ENCODE data around the gene PAK5. TPM values are rescaled to one million over a fixed set of nuclear protein-coding genes. Genes with fewer than 3 reads are reported as not detected.

Gene PAK5
- total RNA-seq, 1 experiment from 2014 or later, result not detected

DNA sequence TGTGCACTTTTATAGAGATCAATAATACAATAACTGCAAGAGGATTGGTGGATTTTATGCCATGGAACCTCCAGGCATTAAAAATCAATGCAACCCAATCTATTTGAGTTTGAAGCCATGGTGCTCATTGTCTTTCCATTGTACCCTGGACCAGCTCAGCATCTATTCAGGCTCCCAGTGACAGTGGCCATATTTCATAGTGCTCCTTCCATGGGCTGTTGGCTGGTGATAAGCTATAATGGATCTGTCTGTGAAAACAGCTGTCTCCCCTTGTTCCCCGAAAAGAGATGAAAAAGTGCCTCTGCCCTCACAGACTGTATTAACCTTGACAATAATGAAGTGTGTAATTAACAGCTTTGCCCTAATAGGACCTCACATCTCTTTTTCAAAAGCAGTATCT, 250.2 kb downstream of the PAK5 start:
- no peaks in the 10 kb centered on the region for H3K36me3 ChIP-seq (ENCODE audit: low read depth)
- no TSS peak for BruUV-seq (replicated peaks)
- H2AFZ ChIP-seq, result no peak overlapping the region
- no peaks in the 10 kb centered on the region; the same call in 1 of the 2 replicates for H3F3A ChIP-seq (ENCODE audit: insufficient read depth, low read depth)
- no peak overlapping the region for H3K4me2 ChIP-seq
- H3K27ac ChIP-seq, result no peak overlapping the region
- H3K27me3 ChIP-seq (ENCODE audit: insufficient read depth, low read depth), result no peaks in the 10 kb centered on the region
- ChIA-PET POLR2A (ENCODE audit: unreplicated experiment) (no interaction called here), CTCF (no interaction called here)
- no peak overlapping the region for H3K4me3 ChIP-seq
- no peak for DNase-seq
- no peaks in the 10 kb centered on the region for H4K20me1 ChIP-seq (ENCODE audit: insufficient read depth)
- no peaks in the 10 kb centered on the region for H3K9me3 ChIP-seq (ENCODE audit: insufficient read depth, low read depth)
- no peaks in the 10 kb centered on the region for H3K9me2 ChIP-seq (ENCODE audit: insufficient read depth)
- H3K79me2 ChIP-seq (ENCODE audit: low read depth), result no peaks in the 10 kb centered on the region
- TF ChIP-seq, protein P1, sequence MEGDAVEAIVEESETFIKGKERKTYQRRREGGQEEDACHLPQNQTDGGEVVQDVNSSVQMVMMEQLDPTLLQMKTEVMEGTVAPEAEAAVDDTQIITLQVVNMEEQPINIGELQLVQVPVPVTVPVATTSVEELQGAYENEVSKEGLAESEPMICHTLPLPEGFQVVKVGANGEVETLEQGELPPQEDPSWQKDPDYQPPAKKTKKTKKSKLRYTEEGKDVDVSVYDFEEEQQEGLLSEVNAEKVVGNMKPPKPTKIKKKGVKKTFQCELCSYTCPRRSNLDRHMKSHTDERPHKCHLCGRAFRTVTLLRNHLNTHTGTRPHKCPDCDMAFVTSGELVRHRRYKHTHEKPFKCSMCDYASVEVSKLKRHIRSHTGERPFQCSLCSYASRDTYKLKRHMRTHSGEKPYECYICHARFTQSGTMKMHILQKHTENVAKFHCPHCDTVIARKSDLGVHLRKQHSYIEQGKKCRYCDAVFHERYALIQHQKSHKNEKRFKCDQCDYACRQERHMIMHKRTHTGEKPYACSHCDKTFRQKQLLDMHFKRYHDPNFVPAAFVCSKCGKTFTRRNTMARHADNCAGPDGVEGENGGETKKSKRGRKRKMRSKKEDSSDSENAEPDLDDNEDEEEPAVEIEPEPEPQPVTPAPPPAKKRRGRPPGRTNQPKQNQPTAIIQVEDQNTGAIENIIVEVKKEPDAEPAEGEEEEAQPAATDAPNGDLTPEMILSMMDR (conservative IDR thresholded peaks at IDR 0.05), result no peak
- no peak for TF ChIP-seq EZH2 (IDR thresholded peaks at IDR 0.05; ENCODE audit: low read depth)
- H3K4me1 ChIP-seq (replicated peaks; ENCODE audit: insufficient read depth), result peaks cover 14% of the 10 kb centered on the region
- intact Hi-C loops (cut with micrococcal nuclease; ENCODE audit: unreplicated experiment), result no loop called here

DNA sequence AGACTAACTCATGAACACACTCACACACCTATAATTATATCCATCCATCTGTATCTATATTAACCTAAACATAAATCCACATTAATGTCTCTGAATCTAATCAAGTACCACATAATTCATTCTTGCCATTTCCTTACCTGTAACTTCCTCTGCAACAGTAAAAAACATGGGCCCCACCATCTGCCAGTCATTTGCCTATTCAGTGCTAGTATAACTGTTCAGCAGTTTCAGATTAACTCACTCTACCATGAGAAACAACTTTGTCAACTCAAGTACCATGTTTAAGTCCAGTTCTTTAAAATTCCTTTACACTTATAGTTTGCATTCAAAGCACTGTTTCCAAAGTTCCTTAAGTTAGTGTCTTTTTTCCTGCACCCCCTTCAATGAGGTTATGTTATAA, 255.7 kb downstream of the PAK5 start:
- DNase-seq, result no peak
- Histone ChIP-seq H3K27ac (no peak overlapping the region), H3K4me1 (replicated peaks; ENCODE audit: insufficient read depth) (no peaks in the 10 kb centered on the region), H3K4me2 (no peak overlapping the region), H3F3A (ENCODE audit: insufficient read depth, low read depth) (no peaks in the 10 kb centered on the region), H4K20me1 (ENCODE audit: insufficient read depth) (no peaks in the 10 kb centered on the region), H3K9me2 (ENCODE audit: insufficient read depth) (no peaks in the 10 kb centered on the region), H3K9me3 (ENCODE audit: insufficient read depth, low read depth) (no peaks in the 10 kb centered on the region), H2AFZ (no peak overlapping the region), H3K36me3 (ENCODE audit: low read depth) (no peaks in the 10 kb centered on the region), H3K4me3 (no peak overlapping the region), H3K27me3 (ENCODE audit: insufficient read depth, low read depth) (no peaks in the 10 kb centered on the region), H3K79me2 (ENCODE audit: low read depth) (no peaks in the 10 kb centered on the region)
- TF ChIP-seq EZH2 (IDR thresholded peaks at IDR 0.05; ENCODE audit: low read depth), result no peak
- TF ChIP-seq, protein P1 (conservative IDR thresholded peaks at IDR 0.05), result no peak
- intact Hi-C loops (cut with micrococcal nuclease; ENCODE audit: unreplicated experiment), result no loop called here
- no TSS peak for BruUV-seq (replicated peaks)
- ChIA-PET POLR2A (ENCODE audit: unreplicated experiment) (no interaction called here), CTCF (no interaction called here)

DNA sequence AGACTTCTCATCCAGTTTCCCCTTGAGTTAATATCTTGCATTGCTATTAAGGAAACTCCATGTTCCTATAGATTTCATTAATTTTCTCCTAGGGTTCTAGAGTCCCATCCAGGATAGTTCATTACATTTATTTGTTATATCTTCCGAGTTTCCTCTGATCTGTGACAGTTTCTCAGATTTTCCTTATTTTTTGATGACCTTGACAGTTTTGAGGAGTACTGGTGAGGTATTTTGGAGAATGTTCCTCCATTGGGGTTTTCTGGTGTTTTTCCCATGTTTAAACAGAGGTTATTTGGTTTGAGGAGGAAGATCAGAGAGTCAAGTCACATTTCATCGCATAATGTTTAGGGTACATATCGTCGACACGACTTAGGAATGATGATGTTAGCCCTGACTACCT, 256.7 kb downstream of the PAK5 start:
- ChIA-PET POLR2A (ENCODE audit: unreplicated experiment) (no interaction called here), CTCF (no interaction called here)
- no TSS peak for BruUV-seq (replicated peaks)

More for the DNA sequence above, 256.7 kb downstream of the PAK5 start:
- no peak for TF ChIP-seq EZH2 (IDR thresholded peaks at IDR 0.05; ENCODE audit: low read depth)
- TF ChIP-seq, protein P1 (conservative IDR thresholded peaks at IDR 0.05), result no peak
- no peak overlapping the region for H2AFZ ChIP-seq
- no peak overlapping the region for H3K4me3 ChIP-seq
- H3F3A ChIP-seq (ENCODE audit: insufficient read depth, low read depth), result no peaks in the 10 kb centered on the region
- H3K36me3 ChIP-seq (ENCODE audit: low read depth), result no peaks in the 10 kb centered on the region
- intact Hi-C loops (cut with micrococcal nuclease; ENCODE audit: unreplicated experiment), result no loop called here
- DNase-seq, result no peak
- H3K27me3 ChIP-seq (ENCODE audit: insufficient read depth, low read depth), result no peaks in the 10 kb centered on the region
- H3K4me2 ChIP-seq, result no peak overlapping the region
- no peaks in the 10 kb centered on the region for H3K79me2 ChIP-seq (ENCODE audit: low read depth)
- no peak overlapping the region for H3K27ac ChIP-seq
- no peaks in the 10 kb centered on the region for H3K9me3 ChIP-seq (ENCODE audit: insufficient read depth, low read depth)
- H3K4me1 ChIP-seq (replicated peaks; ENCODE audit: insufficient read depth), result no peaks in the 10 kb centered on the region
- no peaks in the 10 kb centered on the region for H4K20me1 ChIP-seq (ENCODE audit: insufficient read depth)
- H3K9me2 ChIP-seq (ENCODE audit: insufficient read depth), result no peaks in the 10 kb centered on the region

Data from PC-9 (cell line).